22Rv1 (cell line): ENCODE results near the gene RIPK3.

ENCODE experiments used
- H3K27ac ChIP-seq: fragments of 450-650 bp; 2 replicates; pipeline ENCODE4 v1.5.1; 2017
- CTCF ChIP-seq: fragments of 450-650 bp; IDR thresholded peaks from 2 replicates; pipeline ENCODE4 v1.5.1; 2017; ENCODE audit warnings: mild to moderate bottlenecking
- ZFX ChIP-seq: fragments of 450-650 bp; IDR thresholded peaks from 2 replicates; pipeline ENCODE4 v1.6.1; 2017; ENCODE audit warnings: antibody characterized with exemption, borderline replicate concordance

RIPK3 gene

GRCh38 chr14:24316597-24316950, 23.2 kb downstream of the RIPK3 start:
- TF ChIP-seq CTCF, result no peak
- no peak for TF ChIP-seq ZFX
- H3K27ac ChIP-seq, result no peak overlapping the region

GRCh38 chr14:24315807-24316596, 23.8 kb downstream of the RIPK3 start:
- no peak overlapping the region for H3K27ac ChIP-seq
- TF ChIP-seq ZFX (no peak), CTCF (peak; percentile 70)

- TF ChIP-seq CTCF (no peak), ZFX (no peak)
- no peak overlapping the region for H3K27ac ChIP-seq
These were observed 24.5 kb downstream of the RIPK3 start for GRCh38 chr14:24315243-24315806.

- no peak overlapping the region for H3K27ac ChIP-seq
- TF ChIP-seq ZFX (no peak), CTCF (no peak)
These were observed 25.2 kb downstream of the RIPK3 start for GRCh38 chr14:24314377-24315193.

- TF ChIP-seq CTCF (no peak), ZFX (no peak)
- H3K27ac ChIP-seq, result no peak overlapping the region
These were observed 25.9 kb downstream of the RIPK3 start for GRCh38 chr14:24313913-24314312.

GRCh38 chr14:24312736-24313507, 26.9 kb downstream of the RIPK3 start:
- no peak for TF ChIP-seq CTCF
- TF ChIP-seq ZFX, result no peak
- no peak overlapping the region for H3K27ac ChIP-seq
